CD14-positive monocyte (primary cell): ENCODE measurements around the gene TRIM31. TPM values are rescaled to one million over a fixed set of nuclear protein-coding genes. Genes with fewer than 3 reads are reported as not detected.

ENCODE experiments used
- DNase-seq, 3 donors: peaks; one replicate each; pipeline ENCODE4 v3.0.0-alpha.2; 2011 to 2022
- H2AFZ ChIP-seq: 2 replicates; pipeline ENCODE4 v1.6.0; 2012; ENCODE audit warnings: mild to moderate bottlenecking, low read depth, low read length, inconsistent platforms; ENCODE audit not compliant: insufficient read depth, poor library complexity, severe bottlenecking
- H3K27ac ChIP-seq, 2 donors: 1 replicate in 1 of 2; 2 replicates in 1 of 2; pipeline ENCODE4 v1.5.1; 2012 to 2013; ENCODE audit warnings: low read length in 2 of 2, control low read depth in 1 of 2, inconsistent platforms in 1 of 2, low read depth in 1 of 2, mild to moderate bottlenecking in 1 of 2
- H3K27me3 ChIP-seq, 2 donors: one replicate each; pipeline versions ENCODE4 v1.6.0 to v1.6.1; 2011 to 2013; ENCODE audit warnings: low read length in 2 of 2; ENCODE audit not compliant: control insufficient read depth in 2 of 2, insufficient read depth in 2 of 2
- H3K36me3 ChIP-seq, 2 donors: replicated peaks in 1 of 2; 1 replicate in 1 of 2; 2 replicates in 1 of 2; pipeline versions ENCODE4 v1.5.1 to v1.6.1; 2012 to 2013; ENCODE audit warnings: low read length in 2 of 2, control low read depth in 1 of 2, inconsistent platforms in 1 of 2, mild to moderate bottlenecking in 1 of 2; ENCODE audit not compliant: insufficient read depth in 2 of 2, control insufficient read depth in 1 of 2
- H3K4me1 ChIP-seq, 2 donors: 1 replicate in 1 of 2; 2 replicates in 1 of 2; pipeline versions ENCODE4 v1.5.1 to v1.6.1; 2012 to 2013; ENCODE audit warnings: low read length in 2 of 2, control low read depth in 1 of 2, inconsistent platforms in 1 of 2, mild to moderate bottlenecking in 1 of 2, moderate library complexity in 1 of 2; ENCODE audit not compliant: insufficient read depth in 2 of 2, control insufficient read depth in 1 of 2
- H3K4me2 ChIP-seq: replicated peaks from 2 replicates; pipeline ENCODE3; 2012; ENCODE audit warnings: low read length, moderate library complexity, mild to moderate bottlenecking; ENCODE audit not compliant: poor library complexity, severe bottlenecking; ENCODE audit errors: extremely low read depth
- H3K4me3 ChIP-seq, 3 experiments: fragments of 200-600 bp in 1 of 3; sonication (generic) in 1 of 3; replicated peaks in 1 of 3; 1 replicate in 2 of 3; 2 replicates in 1 of 3; pipeline ENCODE4 v1.5.1; 2011 to 2013; ENCODE audit warnings: low read length in 3 of 3, mild to moderate bottlenecking in 3 of 3, control low read depth in 2 of 3, low read depth in 2 of 3, inconsistent platforms in 1 of 3, moderate library complexity in 1 of 3
- H3K79me2 ChIP-seq: 2 replicates; pipeline ENCODE4 v1.6.0; 2012; ENCODE audit warnings: mild to moderate bottlenecking, control low read depth, inconsistent platforms, low read length, moderate library complexity; ENCODE audit not compliant: insufficient read depth
- H3K9ac ChIP-seq: 2 replicates; pipeline ENCODE4 v1.6.0; 2017; ENCODE audit warnings: low read length, mild to moderate bottlenecking; ENCODE audit not compliant: insufficient read depth, poor library complexity, severe bottlenecking
- H3K9me3 ChIP-seq, 2 donors: replicated peaks in 1 of 2; 1 replicate in 1 of 2; 2 replicates in 1 of 2; pipeline versions ENCODE4 v1.5.1 to v1.6.1; 2012 to 2013; ENCODE audit warnings: low read length in 2 of 2, control low read depth in 1 of 2; ENCODE audit not compliant: control insufficient read depth in 1 of 2, insufficient read depth in 1 of 2
- H4K20me1 ChIP-seq: 2 replicates; pipeline ENCODE4 v1.6.0; 2012; ENCODE audit warnings: mild to moderate bottlenecking, low read length, control low read depth, moderate library complexity; ENCODE audit not compliant: insufficient read depth
- H3K27ac Mint-ChIP-seq, 7 donors: one replicate each; pipeline ENCODE4 v1.8.0; 2020; ENCODE audit warnings: mild to moderate bottlenecking in 7 of 7, mixed read lengths in 7 of 7, moderate library complexity in 6 of 7, inconsistent platforms in 2 of 7
- H3K27me3 Mint-ChIP-seq, 3 donors: one replicate each; pipeline ENCODE4 v1.8.0; 2021 to 2022; ENCODE audit warnings: low read depth in 3 of 3, mild to moderate bottlenecking in 3 of 3, mixed read lengths in 3 of 3, moderate library complexity in 3 of 3, inconsistent platforms in 1 of 3
- H3K36me3 Mint-ChIP-seq, 2 donors: one replicate each; pipeline ENCODE4 v1.8.0; 2020; ENCODE audit warnings: mixed read lengths in 2 of 2, inconsistent platforms in 1 of 2, mild to moderate bottlenecking in 1 of 2
- H3K4me1 Mint-ChIP-seq: one replicate; pipeline ENCODE4 v1.8.0; 2020; ENCODE audit warnings: mild to moderate bottlenecking, mixed read lengths
- H3K4me3 Mint-ChIP-seq, 2 donors: one replicate each; pipeline ENCODE4 v1.8.0; 2020; ENCODE audit warnings: mild to moderate bottlenecking in 2 of 2, mixed read lengths in 2 of 2, moderate library complexity in 1 of 2
- H3K9me3 Mint-ChIP-seq, 7 donors: one replicate each; pipeline ENCODE4 v1.8.0; 2020 to 2022; ENCODE audit warnings: mixed read lengths in 7 of 7, mild to moderate bottlenecking in 6 of 7, moderate library complexity in 6 of 7, inconsistent platforms in 2 of 7
- WGBS: methylation state at CpG from one replicate; pipeline ENCODE4 v1.1.5; 2013; ENCODE audit warnings: missing lambda C conversion rate; ENCODE audit not compliant: insufficient coverage; 5-methylcytosine and 5-hydroxymethylcytosine counted together
- intact Hi-C, 2 donors: fragments of 100-400 bp; cut with micrococcal nuclease; formaldehyde crosslinking; loops; one replicate each; pipeline versions ENCODE4 v1.15.0 to v1.15.1; 2023
- polyA plus RNA-seq, 3 donors: library from polyadenylated mRNA; depleted of rRNA in 1 of 3; unstranded in 2 of 3; stranded (reverse) in 1 of 3; fragments of 300-500 nt in 2 of 3; fragments of >200 nt in 1 of 3; fragmentation: Illumina TruSeq in 2 of 3; gene quantifications; 1 replicate in 2 of 3; 2 replicates in 1 of 3; pipeline ENCODE4 v1.2.3, GENCODE V29; 2012 to 2021
- TF ChIP-seq, protein P1 (sequence below): fragments of 200-600 bp; IDR thresholded peaks from one replicate; pipeline ENCODE4 v1.8.0; 2022; ENCODE audit warnings: antibody characterized with exemption, mild to moderate bottlenecking

Gene TRIM31
- polyA plus RNA-seq, 3 donors = not detected

GRCh38 chr6:30136570-30137286, 23.8 kb upstream of the TRIM31 start:
- H4K20me1 ChIP-seq = no peaks in the 10 kb centered on the region
- Mint-ChIP-seq H3K27ac (no peak overlapping the region), H3K27me3 (peaks cover 20 to 32% (median 23%) of the 10 kb centered on the region in 3 donors), H3K36me3 (no peaks in the 10 kb centered on the region), H3K4me3 (no peak overlapping the region), H3K9me3 (peaks cover 0 to 2% (median 0%) of the 10 kb centered on the region in 7 donors), H3K4me1 (no peaks in the 10 kb centered on the region)
- H3K4me1 ChIP-seq = no peaks in the 10 kb centered on the region
- H3K27me3 ChIP-seq = peaks cover 11 to 25% of the 10 kb centered on the region in 2 donors
- TF ChIP-seq, protein P1, sequence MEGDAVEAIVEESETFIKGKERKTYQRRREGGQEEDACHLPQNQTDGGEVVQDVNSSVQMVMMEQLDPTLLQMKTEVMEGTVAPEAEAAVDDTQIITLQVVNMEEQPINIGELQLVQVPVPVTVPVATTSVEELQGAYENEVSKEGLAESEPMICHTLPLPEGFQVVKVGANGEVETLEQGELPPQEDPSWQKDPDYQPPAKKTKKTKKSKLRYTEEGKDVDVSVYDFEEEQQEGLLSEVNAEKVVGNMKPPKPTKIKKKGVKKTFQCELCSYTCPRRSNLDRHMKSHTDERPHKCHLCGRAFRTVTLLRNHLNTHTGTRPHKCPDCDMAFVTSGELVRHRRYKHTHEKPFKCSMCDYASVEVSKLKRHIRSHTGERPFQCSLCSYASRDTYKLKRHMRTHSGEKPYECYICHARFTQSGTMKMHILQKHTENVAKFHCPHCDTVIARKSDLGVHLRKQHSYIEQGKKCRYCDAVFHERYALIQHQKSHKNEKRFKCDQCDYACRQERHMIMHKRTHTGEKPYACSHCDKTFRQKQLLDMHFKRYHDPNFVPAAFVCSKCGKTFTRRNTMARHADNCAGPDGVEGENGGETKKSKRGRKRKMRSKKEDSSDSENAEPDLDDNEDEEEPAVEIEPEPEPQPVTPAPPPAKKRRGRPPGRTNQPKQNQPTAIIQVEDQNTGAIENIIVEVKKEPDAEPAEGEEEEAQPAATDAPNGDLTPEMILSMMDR = no peak
- H3K4me2 ChIP-seq = no peak overlapping the region
- H3K79me2 ChIP-seq = no peaks in the 10 kb centered on the region
- H3K9me3 ChIP-seq = no peaks in the 10 kb centered on the region
- intact Hi-C loops = no loop called here
- no peak overlapping the region for H3K27ac ChIP-seq
- DNase-seq = no peak
- no peaks in the 10 kb centered on the region for H3K36me3 ChIP-seq
- H2AFZ ChIP-seq = no peak overlapping the region
- no peak overlapping the region for H3K4me3 ChIP-seq
- 52% methylated on average over 9 of the region's 11 CpGs for WGBS
- no peak overlapping the region for H3K9ac ChIP-seq

DNA sequence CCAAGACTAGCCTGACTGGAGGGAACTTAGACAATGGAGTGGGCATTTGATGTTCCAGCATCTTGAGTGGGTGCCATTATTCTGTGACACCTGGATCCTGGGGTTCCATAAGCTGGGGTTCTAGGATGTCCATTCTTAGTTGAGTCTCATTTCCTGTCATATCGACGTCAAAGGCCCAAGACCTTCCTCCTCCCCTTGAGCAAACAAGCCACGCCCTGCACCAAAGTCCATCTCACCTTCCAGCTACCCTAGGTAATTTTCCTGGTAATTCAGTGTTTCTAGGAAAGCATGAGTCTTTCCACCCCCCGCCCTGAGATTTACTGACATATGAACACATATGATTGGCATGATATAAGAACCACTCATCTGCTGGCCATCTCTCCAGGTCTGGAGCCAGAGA, 22.9 kb upstream of the TRIM31 start, which contains the start of gene TRIM40:
Gene TRIM40, plus strand, starts transcription at position 384 of the 400 bp plus-strand sequence. CDS start 897 bp downstream, outside the sequence.
- DNase-seq = no peak
- H3K9me3 Mint-ChIP-seq = peaks cover 0 to 2% (median 0%) of the 10 kb centered on the region in 7 donors
- H2AFZ ChIP-seq = no peak within 1 kb of the TSS
- H3K27me3 Mint-ChIP-seq = peaks cover 26 to 32% (median 28%) of the 10 kb centered on the region in 3 donors
- no peaks in the 10 kb centered on the region for H4K20me1 ChIP-seq
- H3K4me1 ChIP-seq = no peaks in the 10 kb centered on the region
- no peaks in the 10 kb centered on the region for H3K9me3 ChIP-seq
- no peaks in the 10 kb centered on the region for H3K36me3 ChIP-seq
- TF ChIP-seq, protein P1 = no peak
- no peak within 1 kb of the TSS for H3K4me2 ChIP-seq
- intact Hi-C loops = no loop called here
- H3K27me3 ChIP-seq = peaks cover 14 to 29% of the 10 kb centered on the region in 2 donors
- peaks cover 4% of the 10 kb centered on the region for H3K4me1 Mint-ChIP-seq
- H3K27ac Mint-ChIP-seq = no peak within 1 kb of the TSS
- no peak within 1 kb of the TSS for H3K27ac ChIP-seq
- H3K79me2 ChIP-seq = no peaks in the 10 kb centered on the region
- peak within 1 kb of the TSS in 1 of 2 donors; percentile 52 for H3K4me3 Mint-ChIP-seq
- H3K9ac ChIP-seq = no peak within 1 kb of the TSS
- no CpG with 5 or more reads among the region's 4 CpGs for WGBS
- H3K36me3 Mint-ChIP-seq = peaks cover 0 to 2% of the 10 kb centered on the region in 2 donors
- no peak within 1 kb of the TSS for H3K4me3 ChIP-seq
